ENCODE results near the gene PTPRN2. TPM values are rescaled to one million over a fixed set of nuclear protein-coding genes. Genes with fewer than 3 reads are reported as not detected.

Gene PTPRN2
- total and polyA plus RNA-seq, 8 donors: 12.2 to 49.2 (median 31.8) TPM

DNA sequence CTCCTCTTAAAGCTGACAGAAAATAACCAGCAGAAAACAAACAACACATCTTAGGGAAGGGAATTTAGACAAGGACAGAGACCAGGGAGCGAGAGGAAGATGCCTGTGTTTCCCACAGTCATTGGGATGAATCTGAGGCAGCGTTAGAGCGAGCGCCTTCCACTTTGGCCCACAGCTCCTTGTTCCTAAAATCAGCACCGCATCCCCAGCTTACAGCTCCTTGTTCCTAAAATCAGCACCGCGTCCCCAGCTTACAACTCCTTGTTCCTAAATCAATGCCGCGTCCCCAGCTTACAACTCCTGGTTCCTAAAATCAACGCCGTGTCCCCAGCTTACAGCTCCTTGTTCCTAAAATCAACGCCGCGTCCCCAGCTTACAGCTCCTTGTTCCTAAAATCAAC is 593.3 kb downstream of the PTPRN2 start:
- no peaks in the 10 kb centered on the region for H3K4me1 ChIP-seq
- FAIRE-seq (no peak), DNase-seq (no peak), ATAC-seq (no peak)
- H3K36me3 ChIP-seq: no peaks in the 10 kb centered on the region
- intact Hi-C loops (cut with DNase I): no loop called here
- H3K4me3 ChIP-seq: no peak overlapping the region
- 80 to 86% methylated on average over 14 of the region's 14 CpGs for WGBS, 2 donors
- no peak overlapping the region for H3K27ac ChIP-seq
- TF ChIP-seq, protein P1, sequence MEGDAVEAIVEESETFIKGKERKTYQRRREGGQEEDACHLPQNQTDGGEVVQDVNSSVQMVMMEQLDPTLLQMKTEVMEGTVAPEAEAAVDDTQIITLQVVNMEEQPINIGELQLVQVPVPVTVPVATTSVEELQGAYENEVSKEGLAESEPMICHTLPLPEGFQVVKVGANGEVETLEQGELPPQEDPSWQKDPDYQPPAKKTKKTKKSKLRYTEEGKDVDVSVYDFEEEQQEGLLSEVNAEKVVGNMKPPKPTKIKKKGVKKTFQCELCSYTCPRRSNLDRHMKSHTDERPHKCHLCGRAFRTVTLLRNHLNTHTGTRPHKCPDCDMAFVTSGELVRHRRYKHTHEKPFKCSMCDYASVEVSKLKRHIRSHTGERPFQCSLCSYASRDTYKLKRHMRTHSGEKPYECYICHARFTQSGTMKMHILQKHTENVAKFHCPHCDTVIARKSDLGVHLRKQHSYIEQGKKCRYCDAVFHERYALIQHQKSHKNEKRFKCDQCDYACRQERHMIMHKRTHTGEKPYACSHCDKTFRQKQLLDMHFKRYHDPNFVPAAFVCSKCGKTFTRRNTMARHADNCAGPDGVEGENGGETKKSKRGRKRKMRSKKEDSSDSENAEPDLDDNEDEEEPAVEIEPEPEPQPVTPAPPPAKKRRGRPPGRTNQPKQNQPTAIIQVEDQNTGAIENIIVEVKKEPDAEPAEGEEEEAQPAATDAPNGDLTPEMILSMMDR (IDR thresholded peaks at IDR 0.05): no peak
- no peaks in the 10 kb centered on the region for H3K27me3 ChIP-seq
- no peaks in the 10 kb centered on the region for H3K9me3 ChIP-seq

DNA sequence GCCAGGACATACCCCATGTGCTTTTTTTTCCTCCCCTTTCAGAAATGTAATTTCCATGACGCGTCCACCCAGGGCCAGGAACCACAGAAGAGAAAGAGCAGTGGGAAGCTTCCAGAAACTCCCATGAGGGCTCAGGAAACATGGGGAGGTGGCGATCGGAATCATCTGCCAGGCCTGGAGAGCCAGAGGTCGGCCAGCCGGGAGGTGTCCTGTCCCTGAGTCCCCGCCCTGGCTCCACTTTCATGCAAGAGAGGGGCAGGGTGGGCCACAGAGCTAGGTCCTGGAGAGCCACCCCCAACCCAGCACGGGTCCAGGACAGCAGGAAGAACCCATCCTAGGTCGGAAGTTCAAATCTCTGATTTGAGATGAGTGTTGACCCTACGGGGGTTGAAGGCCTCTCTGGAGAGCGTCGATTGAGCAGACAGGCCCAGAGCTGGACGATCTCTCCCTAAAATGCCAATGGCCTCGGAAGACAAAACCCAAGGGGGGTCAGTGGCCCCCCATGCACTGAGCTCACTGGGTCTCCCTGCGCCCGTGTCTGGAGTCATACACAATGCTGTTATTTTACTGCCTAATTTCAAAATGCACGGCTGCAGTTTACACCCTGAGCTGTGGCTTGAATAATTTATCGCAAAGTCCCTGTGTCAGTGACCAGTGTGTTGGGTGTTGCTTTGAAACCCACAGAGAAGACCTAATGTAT is 594.1 kb downstream of the PTPRN2 start:
- H3K27ac ChIP-seq: no peak overlapping the region
- H3K27me3 ChIP-seq: no peaks in the 10 kb centered on the region
- WGBS, 2 donors: 89 to 91% methylated on average over 16 to 18 of the region's 18 CpGs
- ATAC-seq (no peak), DNase-seq (no peak), FAIRE-seq (no peak)
- no peaks in the 10 kb centered on the region for H3K9me3 ChIP-seq
- no peaks in the 10 kb centered on the region for H3K4me1 ChIP-seq
- intact Hi-C loops (cut with DNase I): no loop called here
- TF ChIP-seq, protein P1 (IDR thresholded peaks at IDR 0.05): no peak
- H3K4me3 ChIP-seq: no peak overlapping the region
- H3K36me3 ChIP-seq: no peaks in the 10 kb centered on the region

DNA sequence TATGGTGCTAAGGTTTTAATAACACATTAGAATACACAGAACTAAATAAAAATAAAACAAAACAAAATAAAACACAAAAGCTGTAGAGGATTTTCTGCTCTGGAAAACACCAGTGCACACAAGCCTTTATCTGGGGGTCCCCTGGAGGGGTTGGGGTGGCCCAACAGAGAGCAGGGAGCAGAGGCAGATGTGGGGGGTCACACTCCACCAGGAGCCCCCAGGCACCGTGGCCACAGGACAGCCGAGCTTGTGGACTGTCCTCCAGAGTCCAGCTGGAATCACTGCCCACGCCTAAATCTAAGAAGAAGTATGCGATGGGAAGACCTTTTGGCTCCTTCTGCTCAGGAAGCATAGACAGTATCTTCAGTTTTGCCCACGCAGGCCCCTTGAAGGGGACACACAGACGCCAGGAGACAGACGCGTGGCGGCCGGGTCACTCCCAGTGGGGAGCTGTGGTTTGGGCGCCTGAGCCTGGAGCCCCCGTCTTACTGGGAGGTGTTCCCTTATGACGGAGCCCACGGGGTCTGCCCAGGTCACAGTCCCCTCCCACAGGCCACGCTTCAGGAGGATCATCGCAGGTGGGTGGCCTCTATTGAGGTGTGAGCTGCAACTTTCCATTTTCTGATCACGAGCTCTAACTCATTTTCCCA is 595.0 kb downstream of the PTPRN2 start:
- no peak overlapping the region for H3K4me3 ChIP-seq
- DNase-seq (no peak), ATAC-seq (no peak), FAIRE-seq (no peak)
- H3K27me3 ChIP-seq: no peaks in the 10 kb centered on the region
- no peaks in the 10 kb centered on the region for H3K36me3 ChIP-seq
- H3K4me1 ChIP-seq: no peaks in the 10 kb centered on the region
- intact Hi-C loops (cut with DNase I): no loop called here
- WGBS, 2 donors: 92 to 95% methylated on average over 17 of the region's 17 CpGs
- H3K9me3 ChIP-seq: no peaks in the 10 kb centered on the region
- TF ChIP-seq, protein P1 (IDR thresholded peaks at IDR 0.05): no peak
- H3K27ac ChIP-seq: no peak overlapping the region

DNA sequence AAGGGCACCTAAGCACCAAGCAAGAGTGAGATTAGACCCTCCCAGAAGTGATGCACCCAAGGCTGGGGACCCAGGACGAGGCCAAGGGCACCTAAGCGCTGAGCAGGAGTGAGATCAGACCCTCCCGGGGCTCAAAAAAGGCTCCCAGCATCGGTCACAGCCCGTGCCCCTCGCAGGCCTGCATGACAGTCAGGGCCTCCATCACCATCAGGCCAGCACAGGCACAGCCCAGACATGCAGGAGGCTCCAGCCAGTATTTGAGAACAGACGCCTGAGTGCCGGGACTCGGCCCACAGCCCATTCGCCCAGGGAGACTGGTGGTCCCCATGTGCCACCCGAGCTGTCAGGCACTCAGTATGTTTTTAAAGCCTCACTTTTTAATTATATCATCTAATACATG is 595.9 kb downstream of the PTPRN2 start:
- FAIRE-seq: no peak
- WGBS, 2 donors: 83 to 96% methylated on average over 11 of the region's 11 CpGs
- no peak for DNase-seq
- Histone ChIP-seq H3K4me1 (no peaks in the 10 kb centered on the region), H3K9me3 (no peaks in the 10 kb centered on the region), H3K27me3 (no peaks in the 10 kb centered on the region), H3K36me3 (no peaks in the 10 kb centered on the region), H3K4me3 (no peak overlapping the region), H3K27ac (no peak overlapping the region)
- ATAC-seq: no peak
- TF ChIP-seq, protein P1 (IDR thresholded peaks at IDR 0.05): no peak
- intact Hi-C loops (cut with DNase I): no loop called here

DNA sequence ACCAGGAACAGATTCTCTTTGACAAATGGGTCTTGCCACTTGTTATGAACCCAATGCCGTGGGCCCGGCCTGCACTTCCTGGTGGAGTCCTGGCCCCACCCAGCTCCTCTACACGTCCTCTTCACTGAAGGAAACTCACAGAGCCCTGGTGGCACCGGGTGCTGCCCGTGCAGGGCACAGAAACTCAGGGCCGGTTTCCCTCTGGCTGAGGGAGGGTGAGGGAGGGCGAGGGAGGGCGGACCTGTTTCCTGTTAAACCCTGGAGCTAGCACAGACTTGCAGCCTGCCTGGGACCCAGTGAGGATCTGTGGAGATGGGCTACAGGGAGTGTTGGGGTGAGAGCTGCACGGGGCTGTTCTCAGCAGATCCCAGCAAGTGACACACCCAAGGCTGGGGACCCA is 596.3 kb downstream of the PTPRN2 start:
- no peak overlapping the region for H3K4me3 ChIP-seq
- H3K27ac ChIP-seq: no peak overlapping the region
- TF ChIP-seq, protein P1 (IDR thresholded peaks at IDR 0.05): no peak
- ATAC-seq (peak in 1 of 4 donors; percentile 32), DNase-seq (no peak), FAIRE-seq (no peak)
- no peaks in the 10 kb centered on the region for H3K36me3 ChIP-seq
- H3K9me3 ChIP-seq: no peaks in the 10 kb centered on the region
- intact Hi-C loops (cut with DNase I): no loop called here
- 79 to 81% methylated on average over 9 of the region's 9 CpGs for WGBS, 2 donors
- H3K27me3 ChIP-seq: no peaks in the 10 kb centered on the region
- H3K4me1 ChIP-seq: no peaks in the 10 kb centered on the region
